B cell (primary cell): ENCODE data around the gene BLCAP. TPM values are rescaled to one million over a fixed set of nuclear protein-coding genes. Genes with fewer than 3 reads are reported as not detected.
A peak's percentile ranks its signal among the peaks of the same experiment; 100 is the strongest.

Experiments used
- ATAC-seq: fragments of 200-7000 bp; cut with Tn5 transposase; one replicate; pipeline ENCODE4 v1.10.0; 2021; ENCODE audit warnings: low read depth, mild to moderate bottlenecking, moderate number of reproducible peaks, moderate library complexity
- CTCF ChIA-PET: fragments of 350-600 bp; sonication (Branson Sonifier 250); formaldehyde crosslinking; loops from one replicate; lab custom pipeline; 2021; ENCODE audit warnings: antibody characterized with exemption, inconsistent platforms; lab: Charles Lee
- POLR2A ChIA-PET: fragments of 350-600 bp; sonication (Branson Sonifier 250); formaldehyde crosslinking; loops from one replicate; lab custom pipeline; 2021; ENCODE audit warnings: antibody characterized with exemption; lab: Charles Lee
- DNase-seq: peaks from one replicate; pipeline ENCODE4 v3.0.0; 2013
- H2AFZ ChIP-seq: 2 replicates; pipeline ENCODE4 v1.6.1; 2012; ENCODE audit warnings: mild to moderate bottlenecking, low read depth, low read length; ENCODE audit not compliant: insufficient read depth, poor library complexity, severe bottlenecking
- H3K27ac ChIP-seq, 2 donors: 1 replicate in 1 of 2; 2 replicates in 1 of 2; pipeline ENCODE4 v1.5.1; 2012 to 2013; ENCODE audit warnings: low read length in 2 of 2, mild to moderate bottlenecking in 2 of 2, moderate library complexity in 1 of 2
- H3K27me3 ChIP-seq, 4 experiments: fragments of 200-600 bp in 1 of 4; sonication (generic) in 1 of 4; replicated peaks in 1 of 4; 1 replicate in 2 of 4; 2 replicates in 2 of 4; pipeline versions ENCODE4 v1.6.1 to v1.7.0; 2013 to 2016; ENCODE audit warnings: low read length in 3 of 4, mild to moderate bottlenecking in 2 of 4, mixed read lengths in 1 of 4, moderate library complexity in 1 of 4; ENCODE audit not compliant: insufficient read depth in 4 of 4, control insufficient read depth in 3 of 4; ENCODE audit errors: control extremely low read depth in 1 of 4
- H3K36me3 ChIP-seq, 2 experiments: replicated peaks in 1 of 2; 1 replicate in 1 of 2; 2 replicates in 1 of 2; pipeline versions ENCODE4 v1.6.1 to v1.7.1; 2013; ENCODE audit warnings: low read length in 1 of 2; ENCODE audit not compliant: insufficient read depth in 2 of 2, control insufficient read depth in 1 of 2; ENCODE audit errors: control extremely low read depth in 1 of 2, extremely low read depth in 1 of 2
- H3K4me1 ChIP-seq, 2 donors: fragments of 200-600 bp in 1 of 2; sonication (generic) in 1 of 2; 1 replicate in 1 of 2; 2 replicates in 1 of 2; pipeline versions ENCODE4 v1.5.1 to v1.6.1; 2013 to 2017; ENCODE audit warnings: low read length in 2 of 2; ENCODE audit not compliant: control insufficient read depth in 2 of 2, insufficient read depth in 2 of 2
- H3K4me2 ChIP-seq: replicated peaks from 2 replicates; pipeline ENCODE3; 2012; ENCODE audit warnings: mild to moderate bottlenecking, low read depth, low read length; ENCODE audit not compliant: poor library complexity, severe bottlenecking
- H3K4me3 ChIP-seq, 5 experiments: fragments of 200-600 bp in 1 of 5; sonication (generic) in 1 of 5; 1 replicate in 3 of 5; 2 replicates in 2 of 5; pipeline versions ENCODE4 v1.5.1 to v1.7.0; 2011 to 2016; ENCODE audit warnings: low read length in 4 of 5, mild to moderate bottlenecking in 4 of 5, low read depth in 2 of 5, control low read depth in 1 of 5, moderate library complexity in 1 of 5; ENCODE audit not compliant: insufficient read depth in 1 of 5; ENCODE audit errors: control extremely low read depth in 1 of 5, extremely low read depth in 1 of 5
- H3K79me2 ChIP-seq: fragments of 200-600 bp; sonication (generic); one replicate; pipeline ENCODE4 v1.6.0; 2016; ENCODE audit warnings: low read length; ENCODE audit not compliant: control insufficient read depth, insufficient read depth
- H3K9ac ChIP-seq: fragments of 200-600 bp; sonication (generic); 2 replicates; pipeline ENCODE4 v1.6.1; 2017; ENCODE audit warnings: mild to moderate bottlenecking, low read length, moderate library complexity
- H3K9me3 ChIP-seq, 3 donors: one replicate each; pipeline versions ENCODE4 v1.6.1 to v1.7.1; 2013; ENCODE audit warnings: low read length in 2 of 3; ENCODE audit not compliant: control insufficient read depth in 2 of 3, insufficient read depth in 1 of 3; ENCODE audit errors: control extremely low read depth in 1 of 3
- H4K20me1 ChIP-seq: 2 replicates; pipeline ENCODE4 v1.6.0; 2012; ENCODE audit warnings: mild to moderate bottlenecking, low read length; ENCODE audit not compliant: insufficient read depth, control insufficient read depth, poor library complexity, severe bottlenecking
- H3K27ac Mint-ChIP-seq: one replicate; pipeline ENCODE4 v1.8.0; 2021; ENCODE audit warnings: mixed read lengths
- H3K27me3 Mint-ChIP-seq: one replicate; pipeline ENCODE4 v1.8.0; 2021; ENCODE audit warnings: mixed read lengths
- H3K4me1 Mint-ChIP-seq: one replicate; pipeline ENCODE4 v1.8.0; 2021; ENCODE audit warnings: mixed read lengths
- H3K4me3 Mint-ChIP-seq: one replicate; pipeline ENCODE4 v1.8.0; 2021; ENCODE audit warnings: mixed read lengths
- H3K9me3 Mint-ChIP-seq: one replicate; pipeline ENCODE4 v1.8.0; 2022; ENCODE audit warnings: mixed read lengths; ENCODE audit not compliant: insufficient read depth
- CTCF ChIP-seq: fragments of 200-600 bp; IDR thresholded peaks from one replicate; pipeline ENCODE4 v1.8.0; 2022; ENCODE audit warnings: antibody characterized with exemption, mild to moderate bottlenecking
- EZH2 ChIP-seq: IDR thresholded peaks from 2 replicates; pipeline ENCODE4 v1.6.1; 2012; ENCODE audit warnings: borderline replicate concordance, low read depth, mild to moderate bottlenecking, moderate library complexity, low read length; ENCODE audit not compliant: insufficient read depth, poor library complexity, severe bottlenecking
- WGBS: methylation state at CpG from one replicate; pipeline ENCODE4 v1.1.5; 2013; ENCODE audit warnings: missing lambda C conversion rate; ENCODE audit not compliant: insufficient coverage; 5-methylcytosine and 5-hydroxymethylcytosine counted together
- intact Hi-C: fragments of 100-400 bp; cut with micrococcal nuclease; formaldehyde crosslinking; loops from one replicate; pipeline ENCODE4 v1.10.0; 2022
- polyA plus RNA-seq: library from polyadenylated mRNA; depleted of rRNA; stranded (reverse); fragments of >200 nt; gene quantifications from 2 replicates; pipeline ENCODE4 v1.2.3, GENCODE V29; 2012
- total RNA-seq, 2 donors: library from RNA; stranded (reverse); fragments of 120-200 nt in 1 of 2; gene quantifications; 1 replicate in 1 of 2; 2 replicates in 1 of 2; pipeline versions ENCODE4 v1.2.3 to v1.2.4, GENCODE V29; 2013 to 2022

BLCAP gene
- total and polyA plus RNA-seq, 2 donors (not counting 1 experiment from before 2014, with no cell fraction given), result 56.2 to 188 TPM

DNA sequence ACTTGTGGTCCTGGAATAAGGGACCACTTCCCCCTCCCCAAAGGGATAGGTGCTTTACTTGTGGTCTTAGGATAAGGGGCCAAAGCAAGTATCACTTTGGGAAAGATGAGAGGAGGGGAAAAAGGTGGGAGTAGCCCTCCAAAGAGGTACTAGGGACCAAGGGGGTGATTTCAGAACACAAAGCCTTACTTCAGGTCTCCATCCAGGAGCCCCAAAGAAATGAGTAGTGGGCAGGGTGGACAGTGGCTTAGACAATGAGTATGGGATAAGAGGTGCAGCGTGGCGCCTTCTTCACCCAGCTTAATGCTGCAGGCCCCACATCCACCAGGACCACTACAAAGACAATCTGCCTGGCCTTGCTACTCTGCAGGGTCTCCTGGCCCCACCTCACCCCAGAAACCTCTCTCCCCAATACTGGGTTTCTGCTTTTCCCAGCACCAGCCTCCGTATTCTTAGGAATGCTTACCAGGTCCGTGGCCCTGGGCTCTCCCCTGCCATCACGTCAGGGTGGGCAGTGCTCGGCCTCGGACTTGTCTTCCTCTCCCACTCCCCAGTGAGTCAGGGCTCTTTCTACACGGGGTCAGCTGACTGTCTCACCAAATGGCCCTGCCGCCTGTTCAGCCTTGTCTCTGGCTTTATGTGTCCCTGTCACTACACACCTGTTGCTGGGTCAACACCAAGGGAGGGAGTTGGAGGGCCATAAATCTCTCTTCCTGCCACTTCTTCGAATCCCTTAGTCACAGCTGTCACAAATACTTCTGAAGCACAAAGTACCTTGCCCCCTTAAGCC, 3.6 kb downstream of the BLCAP start:
- Histone ChIP-seq H3K36me3 (peaks cover 0 to 8% of the 10 kb centered on the region in 2 experiments), H3K79me2 (peaks cover 97% of the 10 kb centered on the region), H3K27me3 (no peaks in the 10 kb centered on the region), H3K9me3 (peaks cover 0 to 9% (median 0%) of the 10 kb centered on the region in 3 donors), H3K27ac (no peak overlapping the region), H3K9ac (no peak overlapping the region), H3K4me1 (peaks cover 43 to 52% of the 10 kb centered on the region in 2 donors), H4K20me1 (peaks cover 82% of the 10 kb centered on the region), H3K4me2 (peak overlapping the region; percentile 96), H3K4me3 (no peak overlapping the region), H2AFZ (no peak overlapping the region)
- Mint-ChIP-seq H3K9me3 (no peaks in the 10 kb centered on the region), H3K27me3 (no peaks in the 10 kb centered on the region), H3K4me3 (peak overlapping the region; percentile 89), H3K4me1 (peaks cover 66% of the 10 kb centered on the region), H3K27ac (peak overlapping the region; percentile 100)
- intact Hi-C loops, result loop anchor here (10.0 kb wide), 1 partner anchor 171 kb away; the partner anchor contains the start of gene CTNNBL1
- DNase-seq, result no peak
- TF ChIP-seq EZH2, result no peak
- TF ChIP-seq CTCF, result no peak
- ChIA-PET CTCF (interaction anchor here (1.5 kb wide), 1 partner anchor 254 kb away, joined by 5 read pairs; no protein-coding TSS in a partner anchor), POLR2A (no interaction called here)
- ATAC-seq, result no peak
- WGBS, result 85% methylated on average over 8 of the region's 10 CpGs

GRCh38 chr20:37523012-37523391, 4.7 kb downstream of the BLCAP start:
- Mint-ChIP-seq H3K27ac (peak overlapping the region; percentile 4), H3K27me3 (no peaks in the 10 kb centered on the region), H3K4me3 (peak overlapping the region; percentile 0), H3K9me3 (no peaks in the 10 kb centered on the region), H3K4me1 (peaks cover 62% of the 10 kb centered on the region)
- H3K4me1 ChIP-seq, result peaks cover 35 to 43% of the 10 kb centered on the region in 2 donors
- peaks cover 93% of the 10 kb centered on the region for H4K20me1 ChIP-seq
- H3K27me3 ChIP-seq, result no peaks in the 10 kb centered on the region
- WGBS, result 98% methylated on average over 12 of the region's 13 CpGs
- peaks cover 97% of the 10 kb centered on the region for H3K79me2 ChIP-seq
- ChIA-PET POLR2A (no interaction called here), CTCF (no interaction called here)
- DNase-seq, result no peak
- H3K4me3 ChIP-seq, result no peak overlapping the region
- TF ChIP-seq CTCF (no peak), EZH2 (no peak)
- intact Hi-C loops, result loop anchor here (10.0 kb wide), 1 partner anchor 172 kb away; the partner anchor contains the start of gene CTNNBL1
- ATAC-seq, result no peak
- no peak overlapping the region for H3K27ac ChIP-seq
- H3K9ac ChIP-seq, result no peak overlapping the region
- H3K9me3 ChIP-seq, result peaks cover 0 to 9% (median 0%) of the 10 kb centered on the region in 3 donors
- peaks cover 0 to 16% of the 10 kb centered on the region in 2 experiments for H3K36me3 ChIP-seq
- no peak overlapping the region for H2AFZ ChIP-seq
- no peak overlapping the region for H3K4me2 ChIP-seq
